HEK293T (cell line): ENCODE measurements around the gene CD69.

Experiments used
- BHLHE40 ChIP-seq: fragments of 450-650 bp; IDR thresholded peaks from 2 replicates; pipeline ENCODE4 v1.6.1; 2016; ENCODE audit warnings: mild to moderate bottlenecking, moderate library complexity, borderline replicate concordance
- FOXK2 ChIP-seq: fragments of 450-650 bp; IDR thresholded peaks from 2 replicates; pipeline ENCODE4 v1.6.1; 2016; ENCODE audit warnings: mild to moderate bottlenecking
- FOXM1 ChIP-seq: fragments of 450-650 bp; IDR thresholded peaks from 2 replicates; pipeline ENCODE4 v1.6.1; 2017; ENCODE audit warnings: mild to moderate bottlenecking, borderline replicate concordance
- HDGF ChIP-seq: fragments of 450-650 bp; IDR thresholded peaks from 2 replicates; pipeline ENCODE4 v1.6.1; 2017; ENCODE audit warnings: antibody characterized with exemption, borderline replicate concordance
- L3MBTL2 ChIP-seq: fragments of 450-650 bp; conservative IDR thresholded peaks from 2 replicates; pipeline ENCODE4 v1.6.1; 2016; ENCODE audit warnings: mild to moderate bottlenecking
- NFRKB ChIP-seq: fragments of 450-650 bp; IDR thresholded peaks from 2 replicates; pipeline ENCODE4 v1.6.1; 2016; ENCODE audit warnings: mild to moderate bottlenecking, moderate library complexity
- SP1 ChIP-seq: fragments of 450-650 bp; IDR thresholded peaks from 2 replicates; pipeline ENCODE4 v1.6.1; 2017
- SUZ12 ChIP-seq: fragments of 450-650 bp; IDR thresholded peaks from 2 replicates; pipeline ENCODE4 v1.6.1; 2016; ENCODE audit warnings: mild to moderate bottlenecking
- ZNF384 ChIP-seq: fragments of 450-650 bp; IDR thresholded peaks from 2 replicates; pipeline ENCODE4 v1.6.1; 2016
- TF ChIP-seq, protein P1 (sequence below): fragments of 450-650 bp; IDR thresholded peaks from 2 replicates; pipeline ENCODE4 v1.6.1; 2016

DNA sequence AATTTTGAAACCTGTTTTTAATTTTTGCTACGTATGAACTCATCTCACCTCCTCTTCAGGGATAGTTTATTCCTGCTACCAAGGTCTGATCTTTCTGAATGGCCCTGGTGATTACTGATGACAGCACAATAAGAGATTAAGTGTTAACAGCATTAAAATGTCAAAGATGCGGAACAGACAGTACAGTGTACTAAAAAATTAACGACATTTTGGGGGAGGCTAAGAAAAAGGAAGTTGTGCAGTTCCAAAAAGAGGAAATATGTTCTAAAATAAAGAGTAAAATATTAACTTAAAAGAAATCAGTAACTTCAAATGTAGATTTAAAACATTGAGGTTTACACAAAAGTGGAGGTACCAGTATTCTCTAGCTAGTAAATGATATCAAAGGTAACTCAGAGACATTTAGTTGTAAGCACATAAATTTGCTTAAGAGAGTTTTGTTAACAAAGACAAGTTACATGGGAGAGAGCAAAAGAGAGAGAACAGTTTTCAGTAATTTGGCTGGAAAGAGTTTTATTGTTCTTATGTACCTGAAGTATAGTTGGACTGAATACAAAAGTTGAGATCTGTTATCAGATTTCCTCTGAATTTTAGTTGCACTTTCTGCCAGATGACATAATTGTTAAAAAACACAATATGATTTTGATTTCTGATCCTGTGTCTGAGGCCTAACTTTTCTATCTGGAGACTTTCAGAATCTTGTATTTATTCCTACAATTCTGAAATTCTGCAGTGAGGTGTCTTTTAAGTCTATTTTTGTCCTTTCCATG, 23.6 kb downstream of the CD69 start:
- TF ChIP-seq FOXK2 (no peak), ZNF384 (no peak), HDGF (no peak), SP1 (no peak), SUZ12 (no peak), FOXM1 (no peak), L3MBTL2 (no peak), NFRKB (no peak), BHLHE40 (no peak)
- TF ChIP-seq, protein P1, sequence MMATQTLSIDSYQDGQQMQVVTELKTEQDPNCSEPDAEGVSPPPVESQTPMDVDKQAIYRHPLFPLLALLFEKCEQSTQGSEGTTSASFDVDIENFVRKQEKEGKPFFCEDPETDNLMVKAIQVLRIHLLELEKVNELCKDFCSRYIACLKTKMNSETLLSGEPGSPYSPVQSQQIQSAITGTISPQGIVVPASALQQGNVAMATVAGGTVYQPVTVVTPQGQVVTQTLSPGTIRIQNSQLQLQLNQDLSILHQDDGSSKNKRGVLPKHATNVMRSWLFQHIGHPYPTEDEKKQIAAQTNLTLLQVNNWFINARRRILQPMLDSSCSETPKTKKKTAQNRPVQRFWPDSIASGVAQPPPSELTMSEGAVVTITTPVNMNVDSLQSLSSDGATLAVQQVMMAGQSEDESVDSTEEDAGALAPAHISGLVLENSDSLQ, result no peak
